Breast epithelium (tissue), 4 donors: Measurements from ENCODE around the gene PPP1R27. TPM values are rescaled to one million over a fixed set of nuclear protein-coding genes. Genes with fewer than 3 reads are reported as not detected.

Experiments
- DNase-seq, 2 donors: peaks; one replicate each; pipeline ENCODE4 v3.0.0-alpha.2; 2019; ENCODE audit warnings: low spot score in 2 of 2
- H3K27ac ChIP-seq, 2 donors: fragments of 200-600 bp; sonication (generic) in 1 of 2; one replicate each; pipeline ENCODE4 v1.5.1; 2016 to 2019; ENCODE audit warnings: mild to moderate bottlenecking in 1 of 2
- H3K27me3 ChIP-seq, 2 donors: fragments of 200-600 bp; sonication (generic) in 1 of 2; one replicate each; pipeline versions ENCODE4 v1.5.1 to v1.6.0; 2017 to 2019; ENCODE audit warnings: control low read depth in 1 of 2, mild to moderate bottlenecking in 1 of 2
- H3K36me3 ChIP-seq: fragments of 200-600 bp; one replicate; pipeline ENCODE4 v1.5.1; 2019
- H3K4me1 ChIP-seq, 2 donors: fragments of 200-600 bp; sonication (generic); one replicate each; pipeline ENCODE4 v1.5.1; 2016 to 2019; ENCODE audit warnings: control low read depth in 1 of 2
- H3K4me3 ChIP-seq, 3 donors: fragments of 200-600 bp; sonication (generic); 1 replicate in 2 of 3; 2 replicates in 1 of 3; pipeline ENCODE4 v1.5.1; 2016 to 2019; ENCODE audit warnings: mild to moderate bottlenecking in 3 of 3, moderate library complexity in 2 of 3
- H3K9me3 ChIP-seq, 2 donors: fragments of 200-600 bp; sonication (generic) in 1 of 2; one replicate each; pipeline ENCODE4 v1.5.1; 2016 to 2019; ENCODE audit warnings: control low read depth in 1 of 2
- CTCF ChIP-seq, 3 donors: fragments of 450-650 bp; IDR thresholded peaks; one replicate each; pipeline ENCODE4 v1.5.1; 2016 to 2017; ENCODE audit warnings: antibody characterized with exemption in 3 of 3, mild to moderate bottlenecking in 3 of 3, moderate library complexity in 3 of 3
- POLR2A ChIP-seq: fragments of 450-650 bp; IDR thresholded peaks from one replicate; pipeline ENCODE4 v1.6.1; 2016; ENCODE audit warnings: antibody characterized with exemption, mild to moderate bottlenecking, moderate library complexity
- POLR2AphosphoS5 ChIP-seq, 3 donors: sonication (generic); formaldehyde crosslinking; IDR thresholded peaks; one replicate each; pipeline ENCODE4 v1.6.1; 2017; ENCODE audit warnings: antibody characterized with exemption in 3 of 3
- intact Hi-C: fragments of 100-400 bp; cut with DNase I; formaldehyde crosslinking; loops from one replicate; pipeline ENCODE4 v1.15.1; 2023; ENCODE audit warnings: low total_unique reads
- total RNA-seq, 3 donors: library from RNA; depleted of rRNA; stranded (reverse); fragments of >200 nt; gene quantifications; one replicate each; pipeline ENCODE4 v1.1.0, GENCODE V29; 2016

The PPP1R27 gene
- total RNA-seq, 3 donors from 2014 or later, result not detected

DNA sequence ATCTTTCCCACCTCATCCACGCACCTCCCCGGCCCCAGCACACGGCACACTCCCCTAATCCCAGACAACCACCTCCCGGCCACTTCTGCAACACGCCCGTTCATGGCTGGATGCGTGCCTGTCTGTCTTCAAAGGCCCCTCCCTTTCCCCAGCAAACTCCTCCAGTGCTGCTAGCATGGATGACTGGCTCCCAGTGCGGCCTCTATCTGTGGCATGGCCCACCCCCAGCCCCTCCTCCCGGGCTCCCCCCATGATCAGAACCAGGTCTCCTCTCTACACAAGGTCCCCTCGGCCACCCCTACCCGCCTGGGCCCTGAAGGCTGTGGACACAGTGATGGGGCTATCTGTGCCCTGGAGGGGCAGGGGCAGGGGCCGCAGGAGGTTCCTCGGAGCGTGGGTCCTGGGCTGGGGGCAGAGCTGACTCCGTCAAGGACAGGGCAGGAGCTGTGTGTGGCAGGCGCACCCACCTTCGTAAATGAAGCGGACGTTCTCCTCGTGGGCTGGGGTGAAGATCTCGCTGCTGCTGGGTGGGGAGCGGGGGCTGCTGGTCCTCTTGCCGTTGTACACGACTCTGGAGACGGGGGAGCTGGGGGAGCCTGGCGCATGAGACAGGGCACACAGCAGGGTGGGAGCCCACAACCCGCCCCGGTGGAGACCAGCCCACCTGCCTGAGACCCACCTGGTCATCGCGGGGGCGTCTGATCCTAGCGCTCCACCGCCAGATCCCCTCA is 10.9 kb downstream of the PPP1R27 start:
- H3K4me3 ChIP-seq, result no peak overlapping the region
- H3K9me3 ChIP-seq, result no peaks in the 10 kb centered on the region
- H3K4me1 ChIP-seq, result peaks cover 7 to 11% of the 10 kb centered on the region in 2 donors
- H3K27me3 ChIP-seq, result no peaks in the 10 kb centered on the region
- no peak for TF ChIP-seq POLR2A
- no peak for TF ChIP-seq POLR2AphosphoS5 (IDR thresholded peaks at IDR 0.05)
- TF ChIP-seq CTCF (IDR thresholded peaks at IDR 0.05), result no peak
- H3K36me3 ChIP-seq, result no peaks in the 10 kb centered on the region
- intact Hi-C loops, result no loop called here
- H3K27ac ChIP-seq, result no peak overlapping the region
- no peak for DNase-seq

DNA sequence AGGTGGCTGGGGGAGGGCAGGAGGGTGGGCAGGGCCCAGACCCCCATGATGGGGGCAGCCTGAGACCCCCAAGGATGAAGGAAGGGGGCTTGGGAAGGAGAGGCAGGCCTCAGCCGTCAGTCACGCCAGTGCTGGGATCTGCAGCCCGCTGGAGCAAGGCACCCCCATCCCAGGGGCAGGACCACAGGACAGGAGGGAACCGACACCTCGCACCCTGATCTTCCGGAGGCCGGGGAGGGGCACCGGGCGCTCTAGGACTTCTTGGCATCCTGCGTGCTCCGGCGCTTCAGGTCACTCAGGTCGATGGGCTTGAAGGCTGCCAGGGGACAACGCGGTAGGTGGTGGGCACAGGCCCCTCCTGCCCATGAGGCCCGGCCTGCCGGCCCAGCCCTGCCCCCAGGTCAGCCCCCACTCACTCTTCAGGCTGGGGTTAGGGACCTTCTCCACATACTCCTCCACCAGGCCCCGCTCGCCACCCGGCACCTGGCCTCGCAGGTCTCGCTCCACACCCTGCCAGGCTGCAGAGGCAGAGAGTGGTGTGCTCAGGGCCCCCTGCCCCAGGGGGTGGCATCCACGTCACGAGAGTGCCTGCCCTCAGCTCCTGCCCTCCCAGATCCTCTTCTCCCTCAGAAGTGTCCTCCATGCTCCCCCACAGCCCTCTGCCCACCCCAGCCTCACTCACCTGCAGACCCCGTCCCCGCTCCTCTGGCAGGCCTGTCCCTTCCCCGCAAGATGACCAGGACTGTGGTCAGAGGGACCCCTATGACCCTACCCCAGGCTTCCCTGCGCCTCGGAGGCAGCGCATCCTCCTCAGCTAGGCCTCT is 11.6 kb downstream of the PPP1R27 start:
- Histone ChIP-seq H3K27ac (peak overlapping the region; percentile 83 to 92), H3K4me1 (peaks cover 7 to 11% of the 10 kb centered on the region in 2 donors), H3K27me3 (no peaks in the 10 kb centered on the region), H3K36me3 (no peaks in the 10 kb centered on the region), H3K4me3 (no peak overlapping the region), H3K9me3 (no peaks in the 10 kb centered on the region)
- no peak for DNase-seq
- no peak for TF ChIP-seq POLR2A
- TF ChIP-seq CTCF (IDR thresholded peaks at IDR 0.05), result no peak
- TF ChIP-seq POLR2AphosphoS5 (IDR thresholded peaks at IDR 0.05), result no peak
- intact Hi-C loops, result no loop called here

GRCh38 chr17:81822312-81822637 is 12.6 kb downstream of the PPP1R27 start:
- TF ChIP-seq POLR2AphosphoS5 (IDR thresholded peaks at IDR 0.05) (no peak), CTCF (IDR thresholded peaks at IDR 0.05) (no peak), POLR2A (no peak)
- Histone ChIP-seq H3K9me3 (no peaks in the 10 kb centered on the region), H3K4me3 (no peak overlapping the region), H3K36me3 (no peaks in the 10 kb centered on the region), H3K27ac (peak overlapping the region; percentile 83 to 92), H3K27me3 (no peaks in the 10 kb centered on the region), H3K4me1 (peaks cover 7 to 11% of the 10 kb centered on the region in 2 donors)
- no peak for DNase-seq
- intact Hi-C loops, result no loop called here

DNA sequence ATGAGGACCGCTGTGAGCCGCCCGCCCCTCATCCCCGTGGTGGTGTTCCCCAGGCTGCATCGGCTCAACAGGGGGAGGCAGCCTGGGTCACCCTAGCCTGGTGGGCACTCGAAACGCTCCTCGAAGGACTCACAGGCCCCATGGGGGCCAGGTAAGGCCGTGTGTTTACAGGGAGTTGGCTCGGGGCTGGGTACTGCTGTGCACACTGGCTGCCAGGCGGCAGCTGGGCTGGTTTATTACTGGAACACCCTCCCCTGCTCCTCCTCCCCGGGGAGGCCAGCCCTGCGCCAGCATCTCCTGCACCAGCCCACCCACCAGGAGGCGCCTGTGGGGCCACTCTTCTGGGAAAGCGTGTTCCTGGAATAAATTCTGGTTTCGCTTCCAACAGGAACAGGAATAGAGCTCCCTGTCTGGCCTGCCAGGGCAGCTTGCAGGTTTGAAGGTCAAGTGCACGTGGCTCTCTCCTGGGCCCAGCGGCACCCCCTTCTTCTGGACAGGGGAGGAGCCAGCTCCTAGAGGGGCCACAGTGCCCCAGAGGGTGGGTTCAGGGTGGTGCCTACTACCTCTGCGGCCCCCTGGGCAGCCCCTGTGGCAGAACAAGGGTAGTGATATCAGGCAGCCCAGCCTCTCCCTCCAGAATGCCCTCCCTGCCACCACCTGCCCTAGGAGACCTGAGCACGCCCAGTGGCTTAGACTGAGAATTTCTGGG is 13.1 kb downstream of the PPP1R27 start:
- intact Hi-C loops, result no loop called here
- Histone ChIP-seq H3K9me3 (no peaks in the 10 kb centered on the region), H3K36me3 (no peaks in the 10 kb centered on the region), H3K27me3 (no peaks in the 10 kb centered on the region), H3K4me1 (peaks cover 7 to 11% of the 10 kb centered on the region in 2 donors), H3K4me3 (peak overlapping the region in 1 of 3 donors; percentile 20), H3K27ac (peak overlapping the region; percentile 83 to 92)
- no peak for TF ChIP-seq POLR2A
- peak in 2 of 3 donors; percentile 54 to 62 for TF ChIP-seq CTCF (IDR thresholded peaks at IDR 0.05)
- TF ChIP-seq POLR2AphosphoS5 (IDR thresholded peaks at IDR 0.05), result peak in 2 of 3 donors; percentile 53 to 58
- peak; percentile 85 to 88 for DNase-seq
